ENCODE data around the gene OTOP1. TPM values are rescaled to one million over a fixed set of nuclear protein-coding genes. Genes with fewer than 3 reads are reported as not detected.
"Not testable (repeated sequence)": the region's sequence is repeated elsewhere in the genome, so short reads cannot be mapped to it uniquely, and the experiment has no call there.

The OTOP1 gene
- total RNA-seq, 1 experiment from 2014 or later, result not detected

DNA sequence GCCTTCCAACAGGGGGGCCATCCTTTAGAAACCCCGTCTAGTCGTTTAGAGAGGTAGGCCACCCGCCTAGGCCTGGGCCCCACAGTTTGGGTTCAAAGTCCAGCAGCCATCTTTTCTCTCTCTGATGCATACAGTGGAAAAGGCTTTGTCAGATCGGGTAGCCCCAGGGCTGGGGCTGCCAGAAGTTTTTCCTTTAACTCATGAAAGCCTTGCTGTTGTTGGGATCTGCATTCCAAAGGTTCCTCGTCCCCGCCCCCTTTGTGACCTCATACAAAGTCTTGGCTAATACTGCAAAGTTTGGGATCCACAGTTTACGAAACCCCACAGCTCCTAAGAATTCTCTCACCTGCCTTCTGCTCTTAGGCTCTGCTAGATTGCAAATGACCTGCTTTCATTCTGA lies 64.5 kb downstream of the OTOP1 start:
- DNase-seq (ENCODE audit: low spot score), result not testable (repeated sequence)

DNA sequence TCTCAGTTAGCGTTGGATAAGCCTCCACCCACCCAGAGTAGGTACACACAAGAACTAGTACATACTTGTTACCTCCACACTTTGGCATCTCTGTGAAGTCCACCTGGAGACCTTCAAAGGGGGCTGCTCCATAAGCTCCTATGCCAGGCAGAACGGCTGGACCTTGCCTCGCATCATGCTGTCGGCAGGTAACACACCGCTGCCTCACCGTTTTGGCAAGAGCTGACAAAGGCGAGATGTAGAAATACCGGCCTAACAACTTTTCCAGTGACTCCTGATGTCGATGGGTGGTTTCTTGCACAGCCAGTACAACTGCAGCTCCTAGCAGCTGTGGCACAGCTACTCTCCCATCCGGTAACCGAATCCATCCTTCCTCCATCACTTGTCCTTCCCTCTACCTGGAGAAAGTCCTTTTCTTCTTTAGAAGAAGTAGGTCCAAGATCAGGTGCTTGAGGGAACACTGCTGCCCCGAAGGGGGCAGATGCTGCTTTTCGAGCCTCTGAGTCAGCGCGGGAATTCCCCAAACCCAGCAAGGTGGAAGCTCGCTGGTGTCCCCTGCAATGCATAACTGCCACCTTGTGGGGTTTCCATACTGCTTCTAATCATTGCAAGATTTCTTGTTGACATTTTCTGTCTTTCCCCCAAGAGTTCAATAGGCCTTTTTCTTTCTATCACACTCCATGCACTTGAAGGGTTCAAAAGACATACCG lies 65.6 kb downstream of the OTOP1 start:
- not testable (repeated sequence) for DNase-seq (ENCODE audit: low spot score)

- peak; percentile 13 for DNase-seq (ENCODE audit: low spot score)
Measured at GRCh38 chr4:4145622-4146021, 81.1 kb downstream of the OTOP1 start.

GRCh38 chr4:4143376-4143775 lies 83.4 kb downstream of the OTOP1 start:
- DNase-seq (ENCODE audit: low spot score), result not testable (repeated sequence)

DNA sequence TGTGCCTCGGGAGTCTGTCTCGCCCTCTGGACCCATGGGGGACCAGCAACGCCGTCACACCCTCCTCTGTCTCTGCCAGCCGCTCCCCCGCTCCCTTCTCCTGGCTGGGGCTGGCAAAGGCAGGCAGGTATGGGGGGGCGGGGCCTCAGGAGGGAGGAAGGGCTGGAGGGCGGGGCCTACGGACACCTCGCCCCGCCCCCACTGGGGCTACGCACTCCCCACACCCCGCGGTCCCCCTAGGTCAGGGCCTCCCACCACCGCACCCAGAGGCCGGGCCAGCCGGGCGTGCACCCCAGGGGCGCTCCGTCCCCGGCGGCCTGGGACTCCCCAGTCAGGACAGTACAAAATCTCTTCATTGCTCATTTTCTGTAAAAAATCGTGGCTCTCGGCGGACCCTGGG lies 84.0 kb downstream of the OTOP1 start:
- not testable (repeated sequence) for DNase-seq (ENCODE audit: low spot score)

- DNase-seq (ENCODE audit: low spot score), result not testable (repeated sequence)
Measured at GRCh38 chr4:4141186-4141585, 85.5 kb downstream of the OTOP1 start.

Other genes with a start within 250 kb of the OTOP1 start
- gene TMEM128, start 21.3 kb upstream of the OTOP1 start, total RNA-seq (2014; rRNA removed; shearing (Covaris generic)), result 26.5 and 29.5 TPM in 2 replicates
- 38.1 and 54.5 TPM in 2 replicates for gene LYAR, start 63.2 kb upstream of the OTOP1 start, total RNA-seq (2014; rRNA removed; shearing (Covaris generic))
- gene ZBTB49, start 63.3 kb upstream of the OTOP1 start, total RNA-seq (2014; rRNA removed; shearing (Covaris generic)), result 0.91 and 6.3 TPM in 2 replicates
- 7.0 and 9.2 TPM in 2 replicates for gene NSG1, start 160.2 kb upstream of the OTOP1 start, total RNA-seq (2014; rRNA removed; shearing (Covaris generic))